Neural progenitor cell (in vitro differentiated cells): ENCODE measurements around the gene SLC17A9. TPM values are rescaled to one million over a fixed set of nuclear protein-coding genes. Genes with fewer than 3 reads are reported as not detected.

Experiments
- DNase-seq: peaks from one replicate; pipeline ENCODE4 v3.0.0-alpha.2; 2016; ENCODE audit warnings: low spot score
- H2AFZ ChIP-seq: fragments of 200-600 bp; sonication (generic); replicated peaks from 2 replicates; pipeline ENCODE4 v1.6.1; 2016; ENCODE audit warnings: antibody characterized with exemption
- H3F3A ChIP-seq: fragments of 200-600 bp; sonication (generic); 2 replicates; pipeline ENCODE4 v1.6.1; 2016; ENCODE audit warnings: antibody characterized with exemption, low read depth
- H3K27ac ChIP-seq: fragments of 200-600 bp; sonication (generic); 2 replicates; pipeline ENCODE4 v1.5.1; 2016; ENCODE audit warnings: mild to moderate bottlenecking
- H3K27me3 ChIP-seq: fragments of 200-600 bp; sonication (generic); 2 replicates; pipeline ENCODE4 v1.6.1; 2016; ENCODE audit warnings: mild to moderate bottlenecking, moderate library complexity
- H3K36me3 ChIP-seq: fragments of 200-600 bp; sonication (generic); 2 replicates; pipeline ENCODE4 v1.5.1; 2016
- H3K4me1 ChIP-seq: fragments of 200-600 bp; sonication (generic); 2 replicates; pipeline ENCODE4 v1.6.1; 2016; ENCODE audit warnings: mixed run types
- H3K4me2 ChIP-seq: fragments of 200-600 bp; sonication (generic); 2 replicates; pipeline ENCODE4 v1.6.1; 2016
- H3K4me3 ChIP-seq: fragments of 200-600 bp; sonication (generic); 2 replicates; pipeline ENCODE4 v1.5.1; 2016
- H3K79me2 ChIP-seq: fragments of 200-600 bp; sonication (generic); 2 replicates; pipeline ENCODE4 v1.6.1; 2016; ENCODE audit warnings: low read depth
- H3K9ac ChIP-seq: fragments of 200-600 bp; sonication (generic); 2 replicates; pipeline ENCODE4 v1.6.1; 2016
- H3K9me3 ChIP-seq: fragments of 200-600 bp; sonication (generic); 2 replicates; pipeline ENCODE4 v1.5.1; 2016; ENCODE audit warnings: low read depth
- H4K20me1 ChIP-seq: fragments of 200-600 bp; sonication (generic); 2 replicates; pipeline ENCODE4 v1.6.1; 2016; ENCODE audit warnings: low read depth
- H3K27ac Mint-ChIP-seq: 3 replicates; pipeline ENCODE4 v1.8.0; 2021; ENCODE audit warnings: mixed read lengths
- H3K27me3 Mint-ChIP-seq: 2 replicates; pipeline ENCODE4 v1.8.0; 2022; ENCODE audit warnings: low read depth, mild to moderate bottlenecking, inconsistent platforms, moderate library complexity, mixed read lengths; ENCODE audit not compliant: insufficient read depth
- H3K36me3 Mint-ChIP-seq: 3 replicates; pipeline ENCODE4 v1.8.0; 2021; ENCODE audit warnings: mixed read lengths
- H3K4me1 Mint-ChIP-seq: 3 replicates; pipeline ENCODE4 v1.8.0; 2021; ENCODE audit warnings: mixed read lengths
- H3K4me3 Mint-ChIP-seq: 3 replicates; pipeline ENCODE4 v1.8.0; 2021; ENCODE audit warnings: mild to moderate bottlenecking, moderate library complexity, mixed read lengths
- H3K9me3 Mint-ChIP-seq: 3 replicates; pipeline ENCODE4 v1.8.0; 2020; ENCODE audit warnings: mixed read lengths
- EZH2 ChIP-seq: fragments of 200-600 bp; sonication (generic); IDR thresholded peaks from 2 replicates; pipeline ENCODE4 v1.6.1; 2017; ENCODE audit warnings: antibody characterized with exemption, mild to moderate bottlenecking, moderate library complexity
- EZH2phosphoT487 ChIP-seq: fragments of 200-600 bp; sonication (generic); IDR thresholded peaks from 2 replicates; pipeline ENCODE4 v1.6.1; 2017; ENCODE audit warnings: antibody characterized with exemption
- total RNA-seq: library from RNA; depleted of rRNA; stranded (reverse); fragments of >200 nt; gene quantifications from 2 replicates; pipeline ENCODE4 v1.2.3, GENCODE V29; 2015; ENCODE audit warnings: low replicate concordance
- TF ChIP-seq, protein P1 (sequence below): fragments of 200-600 bp; sonication (generic); IDR thresholded peaks from 2 replicates; pipeline ENCODE4 v1.5.1; 2017; ENCODE audit warnings: antibody characterized with exemption, mild to moderate bottlenecking

Gene SLC17A9
- total RNA-seq, 1 donor from 2014 or later = 0.17 TPM

DNA sequence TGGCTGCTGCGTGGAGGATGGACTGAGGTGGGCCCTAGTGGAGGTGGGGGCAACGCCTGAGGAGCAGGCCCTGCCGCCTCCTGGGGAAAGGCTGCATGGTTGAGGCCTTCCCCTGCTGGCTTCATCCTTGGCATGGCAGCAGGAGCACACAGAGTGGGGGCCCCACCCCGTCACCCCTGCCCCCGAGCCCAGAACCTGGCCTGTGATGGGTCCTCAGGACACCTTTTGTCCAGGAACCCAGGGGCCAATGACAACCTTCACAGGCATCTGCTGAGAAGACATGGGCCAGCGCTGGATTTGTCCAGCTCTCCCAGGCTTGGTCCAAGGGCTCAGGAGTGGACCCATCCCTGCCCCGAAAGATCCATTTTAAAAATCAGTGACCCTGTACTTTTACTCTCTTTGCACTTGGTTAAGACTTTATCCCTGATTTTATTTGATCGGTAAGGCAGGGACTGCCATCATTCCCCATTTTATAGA lies 575 bp upstream of the SLC17A9 start:
- Mint-ChIP-seq H3K36me3 (peaks cover 32% of the 10 kb centered on the region), H3K9me3 (no peaks in the 10 kb centered on the region), H3K27me3 (peaks cover 2% of the 10 kb centered on the region), H3K4me3 (no peak overlapping the region), H3K4me1 (peaks cover 17% of the 10 kb centered on the region), H3K27ac (peak overlapping the region; percentile 63)
- H3K4me1 ChIP-seq = peaks cover 21% of the 10 kb centered on the region
- H3K4me3 ChIP-seq = peak overlapping the region; percentile 28
- H3K27ac ChIP-seq = no peak overlapping the region
- no peaks in the 10 kb centered on the region for H3K9me3 ChIP-seq
- peaks cover 6% of the 10 kb centered on the region for H3K27me3 ChIP-seq
- peaks cover 7% of the 10 kb centered on the region for H3K79me2 ChIP-seq
- H3K4me2 ChIP-seq = peak overlapping the region; percentile 69
- H3K36me3 ChIP-seq = no peaks in the 10 kb centered on the region
- DNase-seq = no peak
- TF ChIP-seq, protein P1, sequence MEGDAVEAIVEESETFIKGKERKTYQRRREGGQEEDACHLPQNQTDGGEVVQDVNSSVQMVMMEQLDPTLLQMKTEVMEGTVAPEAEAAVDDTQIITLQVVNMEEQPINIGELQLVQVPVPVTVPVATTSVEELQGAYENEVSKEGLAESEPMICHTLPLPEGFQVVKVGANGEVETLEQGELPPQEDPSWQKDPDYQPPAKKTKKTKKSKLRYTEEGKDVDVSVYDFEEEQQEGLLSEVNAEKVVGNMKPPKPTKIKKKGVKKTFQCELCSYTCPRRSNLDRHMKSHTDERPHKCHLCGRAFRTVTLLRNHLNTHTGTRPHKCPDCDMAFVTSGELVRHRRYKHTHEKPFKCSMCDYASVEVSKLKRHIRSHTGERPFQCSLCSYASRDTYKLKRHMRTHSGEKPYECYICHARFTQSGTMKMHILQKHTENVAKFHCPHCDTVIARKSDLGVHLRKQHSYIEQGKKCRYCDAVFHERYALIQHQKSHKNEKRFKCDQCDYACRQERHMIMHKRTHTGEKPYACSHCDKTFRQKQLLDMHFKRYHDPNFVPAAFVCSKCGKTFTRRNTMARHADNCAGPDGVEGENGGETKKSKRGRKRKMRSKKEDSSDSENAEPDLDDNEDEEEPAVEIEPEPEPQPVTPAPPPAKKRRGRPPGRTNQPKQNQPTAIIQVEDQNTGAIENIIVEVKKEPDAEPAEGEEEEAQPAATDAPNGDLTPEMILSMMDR = no peak
- TF ChIP-seq EZH2 = no peak
- no peak for TF ChIP-seq EZH2phosphoT487
- peaks cover 26% of the 10 kb centered on the region for H3F3A ChIP-seq
- H4K20me1 ChIP-seq = peaks cover 25% of the 10 kb centered on the region
- peak overlapping the region; percentile 69 for H2AFZ ChIP-seq
- H3K9ac ChIP-seq = no peak overlapping the region

DNA sequence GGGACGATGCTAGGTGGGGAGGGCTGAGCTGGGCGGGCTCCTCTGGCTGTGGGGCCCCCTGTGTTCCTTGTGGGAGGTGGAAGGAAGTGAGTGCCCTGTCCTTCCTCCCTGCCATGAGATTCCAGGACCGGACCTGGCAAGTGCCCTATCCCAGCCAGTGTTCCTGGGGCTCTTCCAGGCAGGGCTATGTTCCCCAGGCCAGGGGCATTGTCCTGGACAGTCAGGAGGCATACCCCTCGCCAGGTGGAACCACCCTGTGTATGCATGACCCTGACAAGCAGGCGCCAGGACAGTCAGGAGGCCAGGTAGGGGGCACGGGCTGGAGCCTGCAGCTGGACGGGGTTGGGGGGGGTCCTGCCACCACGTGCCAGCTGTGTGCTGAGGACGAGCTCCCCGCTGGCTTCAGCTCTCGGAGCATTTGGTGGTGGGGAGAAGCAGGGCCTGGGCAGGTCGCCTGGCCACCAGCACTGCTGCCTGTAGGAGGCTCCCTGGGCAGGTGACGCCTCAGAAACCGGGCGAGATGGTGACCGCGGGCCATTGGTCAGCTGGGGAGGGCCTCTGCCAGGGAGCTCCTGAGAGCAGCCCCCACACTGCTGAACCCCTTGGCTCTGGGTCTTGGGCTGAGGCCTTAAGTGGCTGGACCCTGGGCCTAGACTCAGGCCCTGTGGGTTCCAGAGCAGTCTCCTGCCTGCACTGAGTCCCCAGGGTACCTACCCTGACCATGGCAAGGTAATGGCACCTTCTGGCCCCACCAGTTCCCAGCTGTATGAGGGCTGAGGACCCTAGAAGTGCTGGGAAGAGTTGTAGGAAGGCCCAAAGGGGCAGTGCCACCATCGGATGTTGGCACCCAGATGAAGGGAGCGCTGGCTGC lies 694 bp downstream of the SLC17A9 start:
- no peak overlapping the region for H3K27ac Mint-ChIP-seq
- H3K9me3 Mint-ChIP-seq = no peaks in the 10 kb centered on the region
- H3K79me2 ChIP-seq = peaks cover 1% of the 10 kb centered on the region
- peaks cover 6% of the 10 kb centered on the region for H3K27me3 ChIP-seq
- H3K36me3 ChIP-seq = no peaks in the 10 kb centered on the region
- H3K27ac ChIP-seq = no peak overlapping the region
- no peak for DNase-seq
- H3K36me3 Mint-ChIP-seq = peaks cover 22% of the 10 kb centered on the region
- H3K4me1 ChIP-seq = peaks cover 21% of the 10 kb centered on the region
- H3F3A ChIP-seq = peaks cover 26% of the 10 kb centered on the region
- H3K9ac ChIP-seq = no peak overlapping the region
- H3K4me3 ChIP-seq = no peak overlapping the region
- no peak overlapping the region for H2AFZ ChIP-seq
- peaks cover 17% of the 10 kb centered on the region for H3K4me1 Mint-ChIP-seq
- no peak for TF ChIP-seq EZH2phosphoT487
- no peak for TF ChIP-seq EZH2
- TF ChIP-seq, protein P1 = no peak
- no peaks in the 10 kb centered on the region for H3K9me3 ChIP-seq
- H3K4me3 Mint-ChIP-seq = no peak overlapping the region
- peaks cover 14% of the 10 kb centered on the region for H4K20me1 ChIP-seq
- H3K4me2 ChIP-seq = peak overlapping the region; percentile 74
- H3K27me3 Mint-ChIP-seq = peaks cover 5% of the 10 kb centered on the region

DNA sequence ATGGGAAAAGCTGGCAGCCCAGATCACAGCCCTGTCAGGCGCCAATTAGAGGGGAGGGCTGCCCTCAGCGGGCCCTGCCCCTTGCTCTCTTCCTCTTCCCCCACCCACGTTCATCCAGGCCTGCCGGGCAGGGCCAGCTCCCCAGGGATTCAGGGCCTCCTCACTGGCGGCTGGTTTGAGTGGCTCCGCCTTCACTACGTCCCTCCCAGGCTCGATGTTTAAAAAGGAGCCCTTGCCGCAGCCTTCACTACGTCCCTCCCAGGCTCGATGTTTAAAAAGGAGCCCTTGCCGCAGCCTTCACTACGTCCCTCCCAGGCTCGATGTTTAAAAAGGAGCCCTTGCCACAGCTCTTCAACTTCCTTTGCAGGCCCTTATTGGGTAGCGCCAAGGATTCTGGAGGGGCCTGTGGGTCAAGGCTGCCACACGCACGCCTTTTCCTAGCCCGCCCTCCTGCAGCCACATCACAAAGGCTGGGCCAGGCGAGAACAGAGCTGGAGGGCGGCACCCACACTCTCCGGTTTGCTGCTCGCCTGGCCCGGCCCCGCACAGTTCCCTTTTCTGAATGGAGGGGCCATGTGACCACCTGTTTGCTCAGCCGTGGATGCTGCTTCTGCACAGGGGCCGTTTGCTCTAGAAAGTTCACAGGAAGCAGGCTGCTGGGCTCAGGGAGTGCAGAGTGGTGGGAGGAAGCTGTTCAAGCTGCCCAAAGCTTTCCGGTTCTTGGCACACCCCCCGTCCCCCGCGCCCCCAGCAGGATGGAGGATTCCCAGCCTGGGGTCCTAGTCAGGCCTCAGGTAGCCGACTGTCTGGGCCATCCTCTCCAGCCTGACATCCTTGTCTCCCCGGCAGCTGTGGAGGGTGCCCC lies 1.6 kb downstream of the SLC17A9 start:
- Histone ChIP-seq H3K79me2 (no peaks in the 10 kb centered on the region), H3K36me3 (no peaks in the 10 kb centered on the region), H3K4me3 (peak overlapping the region; percentile 32), H3K4me1 (peaks cover 21% of the 10 kb centered on the region), H2AFZ (peak overlapping the region; percentile 59), H3F3A (peaks cover 26% of the 10 kb centered on the region), H3K9me3 (no peaks in the 10 kb centered on the region), H3K9ac (no peak overlapping the region), H3K27me3 (peaks cover 6% of the 10 kb centered on the region), H3K27ac (no peak overlapping the region), H3K4me2 (peak overlapping the region; percentile 74), H4K20me1 (peaks cover 7% of the 10 kb centered on the region)
- Mint-ChIP-seq H3K4me1 (peaks cover 17% of the 10 kb centered on the region), H3K9me3 (no peaks in the 10 kb centered on the region), H3K36me3 (peaks cover 15% of the 10 kb centered on the region), H3K4me3 (no peak overlapping the region), H3K27me3 (peaks cover 5% of the 10 kb centered on the region), H3K27ac (peak overlapping the region; percentile 72)
- TF ChIP-seq, protein P1 = no peak
- no peak for TF ChIP-seq EZH2
- TF ChIP-seq EZH2phosphoT487 = no peak
- peak; percentile 73 for DNase-seq
